Uterus (tissue), 2 donors: Measurements from ENCODE around the gene ACSS2.

ENCODE experiments used
- POLR2A ChIP-seq, 2 donors: fragments of 450-650 bp; IDR thresholded peaks; one replicate each; pipeline ENCODE4 v1.6.1; 2016; ENCODE audit warnings: antibody characterized with exemption in 2 of 2, mild to moderate bottlenecking in 1 of 2, moderate library complexity in 1 of 2
- TF ChIP-seq, protein P1 (sequence below), 4 experiments: fragments of 200-600 bp in 2 of 4; fragments of 450-650 bp in 2 of 4; sonication (generic) in 2 of 4; IDR thresholded peaks; one replicate each; pipeline ENCODE4 v1.5.1; 2016 to 2019; ENCODE audit warnings: antibody characterized with exemption in 4 of 4, mild to moderate bottlenecking in 2 of 4, moderate library complexity in 1 of 4

DNA sequence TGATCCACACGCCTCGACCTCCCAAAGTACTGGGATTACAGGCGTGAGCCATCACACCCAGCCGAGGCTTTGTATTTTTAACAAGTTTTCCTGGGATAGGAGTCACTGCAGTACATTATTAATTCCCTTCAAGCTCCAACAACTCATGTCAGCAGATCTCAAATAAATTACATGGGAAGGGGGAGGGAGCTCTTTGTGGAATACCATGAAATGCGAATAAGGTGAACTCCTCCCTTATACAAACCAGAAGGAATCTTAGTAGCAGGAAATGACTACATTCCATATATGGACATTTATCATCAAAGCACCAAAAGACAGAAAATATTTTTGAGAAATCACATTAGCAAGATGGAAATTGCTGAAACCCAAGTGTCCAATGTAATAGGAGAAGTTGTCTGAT lies 76.3 kb downstream of the ACSS2 start:
- TF ChIP-seq, protein P1, sequence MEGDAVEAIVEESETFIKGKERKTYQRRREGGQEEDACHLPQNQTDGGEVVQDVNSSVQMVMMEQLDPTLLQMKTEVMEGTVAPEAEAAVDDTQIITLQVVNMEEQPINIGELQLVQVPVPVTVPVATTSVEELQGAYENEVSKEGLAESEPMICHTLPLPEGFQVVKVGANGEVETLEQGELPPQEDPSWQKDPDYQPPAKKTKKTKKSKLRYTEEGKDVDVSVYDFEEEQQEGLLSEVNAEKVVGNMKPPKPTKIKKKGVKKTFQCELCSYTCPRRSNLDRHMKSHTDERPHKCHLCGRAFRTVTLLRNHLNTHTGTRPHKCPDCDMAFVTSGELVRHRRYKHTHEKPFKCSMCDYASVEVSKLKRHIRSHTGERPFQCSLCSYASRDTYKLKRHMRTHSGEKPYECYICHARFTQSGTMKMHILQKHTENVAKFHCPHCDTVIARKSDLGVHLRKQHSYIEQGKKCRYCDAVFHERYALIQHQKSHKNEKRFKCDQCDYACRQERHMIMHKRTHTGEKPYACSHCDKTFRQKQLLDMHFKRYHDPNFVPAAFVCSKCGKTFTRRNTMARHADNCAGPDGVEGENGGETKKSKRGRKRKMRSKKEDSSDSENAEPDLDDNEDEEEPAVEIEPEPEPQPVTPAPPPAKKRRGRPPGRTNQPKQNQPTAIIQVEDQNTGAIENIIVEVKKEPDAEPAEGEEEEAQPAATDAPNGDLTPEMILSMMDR (IDR thresholded peaks at IDR 0.05), result no peak
- TF ChIP-seq POLR2A (IDR thresholded peaks at IDR 0.05), result no peak
